ENCODE measurements around the gene EFHC1.
A peak's percentile ranks its signal among the peaks of the same experiment; 100 is the strongest.
"Not testable (repeated sequence)": the region's sequence is repeated elsewhere in the genome, so short reads cannot be mapped to it uniquely, and the experiment has no call there.

EFHC1 gene

GRCh38 chr6:52385074-52385473 is 35.1 kb upstream of the EFHC1 start:
- ATAC-seq = no peak
- no peak for TF ChIP-seq ARNTL (CRISPR knock-in tag; IDR thresholded peaks at IDR 0.05; ENCODE audit: borderline replicate concordance, low read depth)
- TF ChIP-seq ZFP3 (CRISPR knock-in tag; IDR thresholded peaks at IDR 0.05) = no peak
- TF ChIP-seq ZFP30 (CRISPR knock-in tag; IDR thresholded peaks at IDR 0.05) = no peak
- TF ChIP-seq, protein P1, sequence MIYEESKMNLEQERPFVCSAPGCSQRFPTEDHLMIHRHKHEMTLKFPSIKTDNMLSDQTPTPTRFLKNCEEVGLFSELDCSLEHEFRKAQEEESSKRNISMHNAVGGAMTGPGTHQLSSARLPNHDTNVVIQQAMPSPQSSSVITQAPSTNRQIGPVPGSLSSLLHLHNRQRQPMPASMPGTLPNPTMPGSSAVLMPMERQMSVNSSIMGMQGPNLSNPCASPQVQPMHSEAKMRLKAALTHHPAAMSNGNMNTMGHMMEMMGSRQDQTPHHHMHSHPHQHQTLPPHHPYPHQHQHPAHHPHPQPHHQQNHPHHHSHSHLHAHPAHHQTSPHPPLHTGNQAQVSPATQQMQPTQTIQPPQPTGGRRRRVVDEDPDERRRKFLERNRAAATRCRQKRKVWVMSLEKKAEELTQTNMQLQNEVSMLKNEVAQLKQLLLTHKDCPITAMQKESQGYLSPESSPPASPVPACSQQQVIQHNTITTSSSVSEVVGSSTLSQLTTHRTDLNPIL (CRISPR knock-in tag; IDR thresholded peaks at IDR 0.05; ENCODE audit: low read depth) = no peak
- no peak for TF ChIP-seq OSR1 (CRISPR knock-in tag; IDR thresholded peaks at IDR 0.05)
- TF ChIP-seq ISL1 (CRISPR knock-in tag; IDR thresholded peaks at IDR 0.05) = no peak
- TF ChIP-seq TCF4 (CRISPR knock-in tag; IDR thresholded peaks at IDR 0.05; ENCODE audit: borderline replicate concordance) = no peak
- TF ChIP-seq PPARA (CRISPR knock-in tag; IDR thresholded peaks at IDR 0.05; ENCODE audit: borderline replicate concordance) = no peak
- no peak for TF ChIP-seq ZNF8 (CRISPR knock-in tag; IDR thresholded peaks at IDR 0.05)
- TF ChIP-seq TOX (CRISPR knock-in tag; IDR thresholded peaks at IDR 0.05; ENCODE audit: borderline replicate concordance) = no peak
- TF ChIP-seq TSHZ2 (CRISPR knock-in tag; IDR thresholded peaks at IDR 0.05) = no peak
- no peak for TF ChIP-seq BACH2 (CRISPR knock-in tag; IDR thresholded peaks at IDR 0.05; ENCODE audit: borderline replicate concordance)
- TF ChIP-seq SNAI2 (CRISPR knock-in tag; IDR thresholded peaks at IDR 0.05) = no peak
- TF ChIP-seq CSDC2 (CRISPR knock-in tag; IDR thresholded peaks at IDR 0.05) = no peak
- no peak for TF ChIP-seq GLIS3 (CRISPR knock-in tag; IDR thresholded peaks at IDR 0.05)
- no peak for TF ChIP-seq RARB (CRISPR knock-in tag; IDR thresholded peaks at IDR 0.05)
- no peak for TF ChIP-seq ZNF70 (CRISPR knock-in tag; IDR thresholded peaks at IDR 0.05)

DNA sequence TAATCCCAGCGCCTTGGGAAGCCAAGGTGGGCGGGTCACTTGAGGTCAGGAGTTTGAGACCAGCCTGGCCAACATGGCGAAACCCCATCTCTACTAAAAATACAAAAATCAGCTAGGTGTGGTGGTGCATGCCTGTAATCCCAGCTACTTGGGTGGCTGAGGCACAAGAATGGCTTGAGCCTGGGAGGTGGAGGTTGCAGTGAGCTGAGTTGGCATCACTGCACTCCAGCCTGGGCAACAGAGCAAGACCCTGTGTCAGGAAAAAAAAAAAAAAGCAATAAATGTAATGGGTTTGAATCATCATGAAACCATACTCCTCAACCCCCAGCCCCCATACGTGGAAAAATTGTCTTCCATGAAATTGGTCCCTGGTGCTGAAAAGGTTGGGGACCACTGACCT is 32.0 kb upstream of the EFHC1 start:
- not testable (repeated sequence) for ATAC-seq

DNA sequence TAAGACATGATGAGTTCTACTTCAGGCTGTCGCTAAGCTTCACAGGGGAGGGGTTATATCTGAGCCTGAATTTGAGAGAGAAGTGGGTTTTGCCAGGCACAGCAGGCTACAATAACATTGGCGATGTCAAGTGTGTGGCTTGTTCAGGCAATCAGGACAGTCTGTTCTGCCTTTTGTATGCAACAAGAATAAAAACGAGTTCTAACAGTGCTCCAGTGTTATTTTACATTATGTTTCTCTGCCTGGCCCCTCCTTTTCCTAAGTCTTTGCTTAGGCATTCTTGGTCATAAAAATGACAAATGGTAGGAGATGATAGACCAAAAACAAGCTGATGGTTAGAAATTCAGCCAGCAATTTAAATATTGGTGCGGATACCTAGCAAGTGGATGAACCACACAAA is 31.4 kb upstream of the EFHC1 start:
- ATAC-seq = no peak
- TF ChIP-seq TCF4 (CRISPR knock-in tag; IDR thresholded peaks at IDR 0.05; ENCODE audit: borderline replicate concordance) (no peak), ISL1 (CRISPR knock-in tag; IDR thresholded peaks at IDR 0.05) (no peak), PATZ1 (CRISPR knock-in tag; IDR thresholded peaks at IDR 0.05; ENCODE audit: borderline replicate concordance) (no peak)

DNA sequence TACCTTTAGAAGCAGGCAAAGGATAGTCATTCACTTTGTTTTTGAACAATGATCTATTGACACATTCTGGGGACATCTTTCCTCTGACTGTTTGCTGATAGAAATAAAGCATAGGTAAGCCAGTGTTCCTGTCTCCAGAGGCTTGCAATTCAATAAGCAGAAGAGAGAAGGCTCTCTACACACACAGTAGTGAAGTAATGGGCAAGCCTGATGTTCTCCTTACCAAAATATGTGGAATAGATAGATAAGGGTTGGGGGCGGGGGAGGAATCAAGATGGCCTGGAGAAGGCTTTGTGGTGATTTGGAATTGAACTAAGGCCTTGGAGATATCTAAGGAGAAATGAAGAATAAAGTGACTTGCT is 30.9 kb upstream of the EFHC1 start:
- peak; percentile 39 for ATAC-seq
- TF ChIP-seq ISL1 (CRISPR knock-in tag; IDR thresholded peaks at IDR 0.05) = no peak
- TF ChIP-seq ESRRG (CRISPR knock-in tag; IDR thresholded peaks at IDR 0.05) = no peak
- no peak for TF ChIP-seq RARB (CRISPR knock-in tag; IDR thresholded peaks at IDR 0.05)
- TF ChIP-seq, protein P2, sequence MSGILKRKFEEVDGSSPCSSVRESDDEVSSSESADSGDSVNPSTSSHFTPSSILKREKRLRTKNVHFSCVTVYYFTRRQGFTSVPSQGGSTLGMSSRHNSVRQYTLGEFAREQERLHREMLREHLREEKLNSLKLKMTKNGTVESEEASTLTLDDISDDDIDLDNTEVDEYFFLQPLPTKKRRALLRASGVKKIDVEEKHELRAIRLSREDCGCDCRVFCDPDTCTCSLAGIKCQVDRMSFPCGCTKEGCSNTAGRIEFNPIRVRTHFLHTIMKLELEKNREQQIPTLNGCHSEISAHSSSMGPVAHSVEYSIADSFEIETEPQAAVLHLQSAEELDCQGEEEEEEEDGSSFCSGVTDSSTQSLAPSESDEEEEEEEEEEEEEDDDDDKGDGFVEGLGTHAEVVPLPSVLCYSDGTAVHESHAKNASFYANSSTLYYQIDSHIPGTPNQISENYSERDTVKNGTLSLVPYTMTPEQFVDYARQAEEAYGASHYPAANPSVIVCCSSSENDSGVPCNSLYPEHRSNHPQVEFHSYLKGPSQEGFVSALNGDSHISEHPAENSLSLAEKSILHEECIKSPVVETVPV (CRISPR knock-in tag; IDR thresholded peaks at IDR 0.05) = no peak
- no peak for TF ChIP-seq SNAI2 (CRISPR knock-in tag; IDR thresholded peaks at IDR 0.05)
- TF ChIP-seq TCF4 (CRISPR knock-in tag; IDR thresholded peaks at IDR 0.05; ENCODE audit: borderline replicate concordance) = no peak
- no peak for TF ChIP-seq ZNF565 (CRISPR knock-in tag; conservative IDR thresholded peaks at IDR 0.05; ENCODE audit: low read depth)
- TF ChIP-seq ZC3H10 (CRISPR knock-in tag; IDR thresholded peaks at IDR 0.05) = no peak
- no peak for TF ChIP-seq BACH2 (CRISPR knock-in tag; IDR thresholded peaks at IDR 0.05; ENCODE audit: borderline replicate concordance)
- no peak for TF ChIP-seq GLIS3 (CRISPR knock-in tag; IDR thresholded peaks at IDR 0.05)
- TF ChIP-seq ARNTL (CRISPR knock-in tag; IDR thresholded peaks at IDR 0.05; ENCODE audit: borderline replicate concordance, low read depth) = no peak
